BJ (cell line): ENCODE results near the gene COL16A1. TPM values are rescaled to one million over a fixed set of nuclear protein-coding genes. Genes with fewer than 3 reads are reported as not detected.

Experiments used
- CTCF ChIA-PET: fragments of 350-600 bp; formaldehyde crosslinking; extraction: SDS; loops from one replicate; lab custom pipeline; 2021; ENCODE audit warnings: antibody characterized with exemption, inconsistent platforms; lab: Yijun Ruan, JAX
- POLR2A ChIA-PET: fragments of 300-600 bp; sonication (Branson Sonifier 250); formaldehyde crosslinking; extraction: SDS; loops from one replicate; lab custom pipeline; 2021; ENCODE audit warnings: antibody characterized with exemption; lab: Charles Lee
- DNase-seq: peaks from one replicate; pipeline ENCODE4 v3.0.0-alpha.2; 2011; ENCODE audit warnings: low read depth
- H3K27me3 ChIP-seq: 2 replicates; pipeline ENCODE4 v1.6.0; 2011; ENCODE audit warnings: low read length; ENCODE audit not compliant: control insufficient read depth, insufficient read depth
- H3K36me3 ChIP-seq: 2 replicates; pipeline ENCODE4 v1.5.1; 2011; ENCODE audit warnings: low read length; ENCODE audit not compliant: control insufficient read depth, insufficient read depth
- H3K4me3 ChIP-seq: 2 replicates; pipeline ENCODE4 v1.5.1; 2011; ENCODE audit warnings: low read depth, mild to moderate bottlenecking, control low read depth, low read length
- CTCF ChIP-seq: IDR thresholded peaks from 2 replicates; pipeline ENCODE4 v1.5.1; 2011; ENCODE audit warnings: low read depth, mild to moderate bottlenecking, control low read depth, inconsistent platforms, low read length, moderate library complexity; ENCODE audit not compliant: insufficient read depth
- polyA plus RNA-seq: library from polyadenylated mRNA; depleted of rRNA; stranded (reverse); fragments of >200 nt; gene quantifications from 2 replicates; pipeline ENCODE4 v1.2.3, GENCODE V29; 2011

The COL16A1 gene
- polyA plus RNA-seq, 1 experiment = 123 TPM

- TF ChIP-seq CTCF = no peak
- Histone ChIP-seq H3K27me3 (no peaks in the 10 kb centered on the region), H3K4me3 (no peak overlapping the region), H3K36me3 (peaks cover 60% of the 10 kb centered on the region)
- DNase-seq = no peak
- CTCF ChIA-PET = interaction anchor here (0.8 to 1.3 kb wide), 2 partner anchors 9 to 135 kb away, joined by 3 to 4 read pairs; no protein-coding TSS in a partner anchor
- POLR2A ChIA-PET = no interaction called here
Observed at GRCh38 chr1:31655104-31655503, 48.7 kb downstream of the COL16A1 start.

- TF ChIP-seq CTCF = no peak
- ChIA-PET CTCF (interaction anchor here (0.8 to 1.3 kb wide), 2 partner anchors 10 to 135 kb away, joined by 3 to 4 read pairs; no protein-coding TSS in a partner anchor), POLR2A (no interaction called here)
- no peak for DNase-seq
- Histone ChIP-seq H3K4me3 (no peak overlapping the region), H3K36me3 (peaks cover 57% of the 10 kb centered on the region), H3K27me3 (no peaks in the 10 kb centered on the region)
Observed at GRCh38 chr1:31654474-31654776, 49.4 kb downstream of the COL16A1 start.

- TF ChIP-seq CTCF = no peak
- H3K36me3 ChIP-seq = peaks cover 52% of the 10 kb centered on the region
- POLR2A ChIA-PET = no interaction called here
- no peaks in the 10 kb centered on the region for H3K27me3 ChIP-seq
- CTCF ChIA-PET = interaction anchor here (0.8 to 2.0 kb wide), 2 partner anchors 37 to 62 kb away, joined by 3 to 5 read pairs; no protein-coding TSS in a partner anchor
- H3K4me3 ChIP-seq = no peak overlapping the region
- DNase-seq = no peak
Observed at GRCh38 chr1:31653717-31654473, 49.9 kb downstream of the COL16A1 start.

- no peak for DNase-seq
- Histone ChIP-seq H3K36me3 (peaks cover 43% of the 10 kb centered on the region), H3K27me3 (no peaks in the 10 kb centered on the region), H3K4me3 (no peak overlapping the region)
- POLR2A ChIA-PET = no interaction called here
- CTCF ChIA-PET = interaction anchor here (0.6 to 2.0 kb wide), 3 partner anchors 36 to 410 kb away, joined by 3 to 5 read pairs (median 3); no protein-coding TSS in a partner anchor
- no peak for TF ChIP-seq CTCF
Observed at GRCh38 chr1:31652891-31653499, 50.8 kb downstream of the COL16A1 start.

- Histone ChIP-seq H3K36me3 (peaks cover 34% of the 10 kb centered on the region), H3K4me3 (no peak overlapping the region), H3K27me3 (no peaks in the 10 kb centered on the region)
- no peak for DNase-seq
- ChIA-PET POLR2A (no interaction called here), CTCF (interaction anchor here (0.5 to 2.0 kb wide), 5 partner anchors 34 to 421 kb away, joined by 3 to 5 read pairs (median 3); partner anchors contain the start of gene TMEM39B)
- TF ChIP-seq CTCF = no peak
Observed at GRCh38 chr1:31651766-31652165, 52.1 kb downstream of the COL16A1 start.
